GM21723 (cell line): ENCODE data around the gene COX10.
A peak's percentile ranks its signal among the peaks of the same experiment; 100 is the strongest.

Experiments used
- ATAC-seq: cut with Tn5 transposase; IDR thresholded peaks from one replicate; pipeline ENCODE4 v1.9.1; 2021; ENCODE audit warnings: mild to moderate bottlenecking, moderate library complexity; ENCODE audit not compliant: unreplicated experiment

Gene COX10

GRCh38 chr17:14068542-14069250 lies 608 bp upstream of the COX10 start:
- ATAC-seq = peak; percentile 15

- no peak for ATAC-seq
Measured at GRCh38 chr17:14070344-14070984, 1.2 kb downstream of the COX10 start.

GRCh38 chr17:14072881-14073280 lies 3.6 kb downstream of the COX10 start:
- no peak for ATAC-seq

DNA sequence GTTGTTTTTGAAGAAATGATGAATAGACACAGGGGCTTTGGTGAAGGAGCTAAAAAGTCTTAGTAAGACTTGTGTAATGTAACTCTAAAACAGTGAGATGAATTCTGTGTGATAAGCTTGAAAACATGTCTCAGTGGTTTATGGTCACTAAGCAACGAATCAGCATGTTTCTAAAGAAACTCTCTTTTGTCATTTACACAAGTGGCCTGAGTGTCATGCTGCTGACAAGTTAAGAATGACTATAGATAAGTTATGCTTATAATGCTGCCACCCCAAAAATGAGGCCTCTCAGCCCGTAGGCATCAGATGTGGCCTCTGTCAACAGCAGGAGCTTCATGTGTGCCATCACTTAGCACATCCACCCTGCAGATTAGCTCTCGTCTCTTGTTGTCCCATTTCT lies 8.7 kb downstream of the COX10 start:
- no peak for ATAC-seq

GRCh38 chr17:14080847-14081251 lies 11.5 kb downstream of the COX10 start:
- ATAC-seq = no peak

DNA sequence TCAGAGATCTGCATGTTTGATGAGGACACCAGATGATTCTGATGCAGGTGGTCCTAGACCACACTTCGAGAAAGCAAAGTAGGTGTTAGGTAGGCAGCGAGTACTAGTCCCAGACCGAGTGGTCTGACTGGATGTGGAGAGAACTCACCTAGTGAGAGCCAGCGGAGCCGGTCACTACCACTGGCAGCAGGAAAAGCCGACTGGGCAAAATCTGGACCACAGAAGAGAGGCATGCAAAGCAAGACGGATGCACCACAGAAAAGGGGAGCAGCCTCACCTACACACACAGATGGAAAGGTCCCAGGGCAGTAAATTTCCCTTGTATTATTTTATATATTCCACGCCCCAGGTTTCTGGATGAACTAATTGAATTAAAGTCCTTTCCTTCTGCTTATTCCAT lies 13.5 kb downstream of the COX10 start:
- ATAC-seq = no peak

GRCh38 chr17:14084955-14085354 lies 15.7 kb downstream of the COX10 start:
- ATAC-seq = no peak

DNA sequence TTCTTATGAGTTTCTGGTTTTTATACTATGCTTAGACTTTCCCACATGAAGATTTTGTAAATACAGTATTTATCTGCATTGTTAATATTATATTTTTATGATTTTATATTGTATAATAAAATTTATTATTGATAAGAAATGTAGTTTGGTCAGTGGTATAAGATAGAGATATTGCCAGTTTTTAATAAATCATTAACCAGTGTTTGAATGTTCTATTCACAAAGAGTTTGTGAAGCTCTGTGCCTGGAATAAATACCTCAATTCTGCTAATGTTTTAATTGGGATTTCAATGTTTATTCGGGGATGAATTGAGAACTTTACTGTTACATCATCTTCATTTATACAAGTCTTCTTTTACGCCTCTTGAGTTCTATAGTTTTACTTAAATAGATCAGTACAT lies 16.9 kb downstream of the COX10 start:
- no peak for ATAC-seq

DNA sequence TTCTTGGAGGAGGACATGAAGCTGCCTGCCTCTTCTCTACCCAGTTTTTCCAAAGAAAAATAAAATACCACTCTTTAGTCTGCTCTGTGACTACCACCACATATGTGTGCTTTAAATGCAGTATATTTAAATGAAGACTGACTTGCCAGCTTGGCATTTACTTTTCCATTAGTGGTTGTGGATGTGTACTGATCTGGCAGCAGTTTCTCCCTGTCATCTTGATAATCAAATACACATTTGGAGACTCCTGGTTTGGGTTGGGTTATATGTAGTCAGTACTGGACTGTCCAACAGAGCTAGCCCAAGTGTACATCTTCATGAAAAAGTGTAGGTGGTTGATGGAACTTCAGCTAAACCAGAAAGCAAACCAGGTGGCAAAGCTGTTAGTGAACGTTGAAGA lies 19.9 kb downstream of the COX10 start:
- ATAC-seq = no peak

DNA sequence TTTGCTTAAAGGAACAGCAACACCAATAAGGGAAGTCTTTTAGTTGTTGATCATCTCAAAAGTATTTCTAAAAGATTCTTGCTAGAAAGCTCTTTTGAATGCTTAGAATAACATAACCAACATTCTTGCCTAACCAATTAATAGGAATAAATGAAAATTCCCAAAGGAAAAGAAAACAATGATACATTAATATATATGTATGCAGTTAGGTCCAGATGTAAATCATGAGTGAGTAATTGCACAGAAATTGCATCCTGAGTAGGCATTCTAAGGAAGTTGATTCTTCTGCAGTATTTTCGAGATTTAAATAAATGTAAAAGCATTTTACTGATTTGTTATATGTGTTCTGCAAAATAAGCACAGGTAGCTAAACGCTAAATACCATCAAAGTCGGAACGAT lies 22.1 kb downstream of the COX10 start:
- no peak for ATAC-seq

DNA sequence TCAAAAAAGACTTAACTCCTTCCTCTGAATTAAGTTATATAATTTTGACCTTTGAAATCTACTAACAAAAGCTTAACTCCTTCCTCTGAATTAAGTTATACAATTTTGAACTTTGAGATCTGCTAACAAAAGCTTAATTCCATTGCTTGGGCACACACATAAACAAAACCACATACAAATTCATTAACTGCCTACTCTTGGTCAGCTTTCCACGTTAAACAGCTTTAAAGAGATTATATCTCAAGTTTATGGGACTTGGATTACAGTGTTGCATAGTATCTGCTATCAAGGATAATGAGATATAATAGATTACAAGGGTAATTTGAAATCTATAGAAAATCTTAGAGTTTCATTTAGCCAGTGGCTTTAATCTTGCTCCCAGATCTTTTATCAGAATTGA lies 23.5 kb downstream of the COX10 start:
- ATAC-seq = no peak

DNA sequence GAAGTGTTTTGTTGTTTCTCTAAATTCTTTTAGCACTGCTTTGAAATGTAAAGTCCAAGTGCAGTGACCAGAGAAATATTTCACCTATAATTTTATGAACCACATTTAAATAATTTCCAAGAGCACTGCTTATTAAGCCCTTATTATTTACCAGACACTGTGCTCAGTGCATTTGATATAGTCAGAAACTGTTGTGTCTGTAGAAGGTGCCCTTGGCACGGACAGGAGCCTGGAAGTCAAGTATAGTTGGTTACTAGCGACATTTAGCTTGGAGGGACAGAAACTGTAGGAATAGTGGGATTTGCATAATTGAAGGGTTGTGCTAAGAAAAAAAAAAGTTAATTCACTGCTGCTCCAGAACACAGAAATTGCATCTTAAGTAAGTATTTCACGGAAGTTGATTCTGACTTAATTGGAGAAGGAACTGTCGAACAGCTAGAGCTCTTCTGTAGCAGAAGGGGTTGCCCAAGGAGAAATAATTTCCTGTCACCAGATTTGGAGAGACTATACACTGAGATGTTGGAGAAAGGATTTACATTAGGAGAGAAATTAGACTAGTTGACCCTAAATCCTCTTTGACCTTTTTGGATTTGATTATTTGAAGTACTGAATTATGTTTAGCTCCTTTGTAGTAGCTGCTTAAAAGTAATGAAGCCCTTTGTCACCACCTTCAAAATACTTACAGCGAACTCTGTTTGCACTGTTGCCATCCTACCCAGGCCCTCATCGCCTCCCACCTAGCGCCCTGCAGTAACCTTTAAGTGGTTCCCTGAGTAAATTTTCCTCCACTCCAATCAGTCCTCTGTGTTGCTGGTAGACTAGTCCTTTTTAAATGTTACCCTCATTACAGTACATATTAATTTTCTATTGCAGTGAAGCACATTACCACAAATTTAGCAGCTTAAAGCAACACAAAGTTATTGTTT lies 25.6 kb downstream of the COX10 start:
- no peak for ATAC-seq

DNA sequence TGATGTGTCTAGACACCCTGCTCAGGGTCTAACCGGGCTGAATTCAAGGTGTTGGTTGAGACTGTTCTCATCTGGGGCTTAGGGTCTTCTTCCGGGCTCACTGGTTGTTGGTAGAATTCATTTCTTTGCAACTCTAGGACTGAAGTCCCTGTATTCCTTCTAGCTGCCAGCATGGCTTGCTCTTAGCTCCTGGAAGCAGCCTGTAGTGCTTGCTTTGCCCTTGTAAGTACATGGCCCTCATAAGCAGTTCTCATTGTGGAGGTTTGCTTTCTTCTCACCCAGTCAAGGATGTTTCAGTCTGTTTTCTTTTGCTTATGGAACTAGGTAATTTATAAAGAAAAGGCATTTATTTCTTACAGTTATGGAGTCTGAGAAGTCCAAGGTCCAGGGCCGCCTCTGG lies 26.3 kb downstream of the COX10 start:
- no peak for ATAC-seq

GRCh38 chr17:14098246-14098645 lies 28.9 kb downstream of the COX10 start:
- no peak for ATAC-seq

GRCh38 chr17:14101976-14102375 lies 32.7 kb downstream of the COX10 start:
- no peak for ATAC-seq

DNA sequence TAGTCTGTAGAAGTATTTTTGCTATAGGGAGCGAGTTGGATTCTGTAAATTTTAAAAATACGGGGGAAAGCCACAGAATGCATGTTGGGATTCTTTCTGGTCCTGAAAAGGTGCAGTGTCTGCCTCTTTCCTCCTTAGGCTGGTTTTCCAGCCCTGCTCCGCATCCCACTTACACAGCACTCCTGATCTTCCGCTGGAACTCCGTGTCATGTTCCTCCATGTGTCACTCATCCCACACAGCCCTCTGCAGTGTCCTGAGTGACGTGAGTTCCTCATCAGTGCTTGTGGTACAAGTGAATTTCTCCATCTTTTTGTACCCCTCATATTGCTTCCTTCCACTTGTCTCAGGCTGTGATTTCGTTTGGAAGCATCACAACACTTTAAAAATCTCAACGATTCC lies 34.5 kb downstream of the COX10 start:
- no peak for ATAC-seq

- ATAC-seq = no peak
Measured at GRCh38 chr17:14104734-14105133, 35.4 kb downstream of the COX10 start.

- no peak for ATAC-seq
Measured at GRCh38 chr17:14107889-14108288, 38.6 kb downstream of the COX10 start.

DNA sequence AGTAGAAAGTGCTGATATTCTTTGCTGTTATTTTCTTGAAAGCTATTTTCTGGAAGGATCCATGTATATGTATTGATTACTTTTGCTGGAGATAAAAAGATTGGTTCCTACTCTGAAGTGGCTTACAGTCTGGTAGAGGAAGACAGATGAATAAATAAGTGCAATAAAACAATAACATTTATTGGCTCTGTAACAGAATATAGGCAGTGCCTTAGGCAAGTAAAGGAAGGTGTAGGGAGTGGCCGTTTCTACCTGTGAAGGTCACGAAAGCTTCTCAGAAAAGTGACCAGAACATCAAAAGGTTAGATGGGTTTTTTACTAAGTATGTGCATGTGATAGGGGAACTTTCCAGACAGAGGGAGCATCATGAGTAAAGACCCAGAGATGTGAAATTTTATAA lies 43.1 kb downstream of the COX10 start:
- ATAC-seq = no peak

DNA sequence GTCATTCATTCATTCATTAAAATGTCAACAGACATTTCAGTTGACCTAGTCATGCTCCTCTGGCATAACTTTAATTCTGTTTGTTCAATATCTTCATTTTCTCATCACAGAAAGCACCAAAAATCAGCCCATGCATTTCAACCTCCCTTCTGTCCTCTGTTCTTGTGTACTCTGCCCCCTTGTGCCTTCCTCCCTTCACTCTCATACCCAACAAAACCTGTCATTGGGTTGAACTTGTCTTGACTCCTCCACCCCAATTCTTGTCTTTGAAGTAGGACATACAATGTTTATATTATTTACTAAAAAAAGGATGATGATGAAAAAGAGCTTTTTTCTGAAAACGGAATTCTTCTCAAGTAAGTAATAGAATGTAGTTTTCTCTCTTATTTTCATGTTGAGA lies 43.8 kb downstream of the COX10 start:
- ATAC-seq = no peak

DNA sequence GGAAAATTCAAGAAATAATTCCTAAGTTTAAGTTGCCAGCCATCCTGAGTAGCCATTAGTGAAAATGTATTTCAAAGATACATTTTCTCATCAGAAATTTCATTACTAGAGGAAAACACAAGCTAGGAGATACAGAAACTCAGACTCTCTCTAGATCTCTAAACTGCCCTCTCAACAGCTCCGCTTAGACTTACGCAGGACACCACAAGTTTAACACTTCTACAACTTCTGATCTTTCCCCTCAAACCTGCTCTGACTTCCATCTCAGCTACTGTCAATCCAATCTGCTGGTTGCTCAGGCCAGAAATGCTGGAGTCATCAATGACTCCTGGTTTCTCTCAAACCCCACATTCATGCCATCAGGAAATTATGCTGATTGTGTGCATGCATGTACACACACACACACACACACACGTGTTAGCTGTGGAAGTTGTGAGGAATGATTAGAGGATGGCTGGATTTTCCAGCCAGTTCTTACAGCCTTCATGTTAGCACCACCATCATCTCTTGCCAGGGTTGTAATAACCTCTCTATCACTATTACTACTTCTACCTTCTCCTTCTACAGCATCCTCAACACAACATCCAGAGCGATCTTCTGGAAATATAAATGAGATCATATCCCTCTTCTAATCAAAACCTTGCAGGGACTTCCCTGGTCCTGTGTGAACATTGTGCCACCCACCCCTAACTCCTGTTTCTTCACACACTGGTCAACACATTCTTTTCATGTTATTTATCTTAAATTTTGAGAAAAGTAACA lies 47.1 kb downstream of the COX10 start:
- ATAC-seq = no peak
